GM12801 (cell line): ENCODE results near the gene KRT73.

ENCODE experiments used
- CTCF ChIP-seq: IDR thresholded peaks from one replicate; pipeline ENCODE4 v1.5.1; 2011; ENCODE audit warnings: control low read depth; ENCODE audit not compliant: insufficient read length; ENCODE audit errors: extremely low read depth

The KRT73 gene

GRCh38 chr12:52630008-52630500 is 11.7 kb upstream of the KRT73 start:
- TF ChIP-seq CTCF, result no peak

DNA sequence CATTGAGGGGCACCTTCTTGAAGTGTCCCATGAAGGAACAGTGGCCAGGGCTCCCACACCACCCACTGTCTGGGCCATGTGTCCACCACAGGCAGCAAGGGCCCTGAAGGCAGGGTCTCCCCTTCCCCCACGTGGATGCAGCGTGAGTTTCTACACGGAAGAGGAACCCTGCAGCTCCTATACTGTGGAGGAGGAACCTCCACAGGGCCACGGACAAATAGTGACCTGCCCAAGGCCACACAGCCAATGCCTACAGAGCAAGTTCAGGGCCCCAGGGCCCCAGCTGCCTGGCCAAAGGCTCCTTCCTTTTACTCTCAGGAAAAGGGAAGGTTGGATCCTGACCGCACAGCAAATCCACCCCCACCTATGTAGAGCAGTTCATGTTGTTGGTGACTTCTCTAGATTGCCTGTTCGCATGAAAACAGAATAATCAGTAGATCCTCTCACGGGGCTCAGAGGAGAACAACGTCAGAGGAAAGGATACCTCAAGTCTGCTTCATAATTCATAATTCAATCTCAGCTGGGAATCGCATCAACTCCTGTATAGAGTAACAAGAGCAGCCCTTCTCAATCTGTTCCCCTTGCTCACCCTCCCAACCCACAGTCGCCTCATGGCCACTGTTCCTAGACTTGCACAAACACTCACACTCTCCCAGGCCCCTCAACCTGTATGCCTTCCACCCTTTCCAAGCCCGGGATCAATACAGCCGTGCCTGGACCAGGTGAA is 11.1 kb upstream of the KRT73 start:
- TF ChIP-seq CTCF, result no peak

DNA sequence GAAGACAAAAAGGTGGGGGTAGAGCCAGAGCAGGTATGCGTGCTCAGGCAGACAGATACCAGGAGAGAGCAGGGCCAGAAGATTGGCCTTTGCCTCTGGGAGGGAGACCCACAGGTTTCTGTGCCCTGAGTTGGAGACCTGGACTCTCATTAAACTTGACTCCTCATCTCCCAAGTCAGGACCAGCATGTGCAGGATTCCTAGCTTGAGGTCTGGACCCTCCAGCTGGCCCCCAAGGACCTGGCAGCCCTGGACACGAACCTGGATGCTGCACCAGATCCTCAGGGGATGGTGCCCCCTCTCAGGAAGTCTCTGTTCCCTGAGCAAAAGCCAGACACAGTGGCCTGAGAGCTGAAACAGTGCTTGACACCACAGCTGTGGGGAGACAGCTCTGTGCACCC is 10.5 kb upstream of the KRT73 start:
- TF ChIP-seq CTCF, result no peak

- TF ChIP-seq CTCF, result no peak
Measured at GRCh38 chr12:52628111-52628507, 9.8 kb upstream of the KRT73 start.

DNA sequence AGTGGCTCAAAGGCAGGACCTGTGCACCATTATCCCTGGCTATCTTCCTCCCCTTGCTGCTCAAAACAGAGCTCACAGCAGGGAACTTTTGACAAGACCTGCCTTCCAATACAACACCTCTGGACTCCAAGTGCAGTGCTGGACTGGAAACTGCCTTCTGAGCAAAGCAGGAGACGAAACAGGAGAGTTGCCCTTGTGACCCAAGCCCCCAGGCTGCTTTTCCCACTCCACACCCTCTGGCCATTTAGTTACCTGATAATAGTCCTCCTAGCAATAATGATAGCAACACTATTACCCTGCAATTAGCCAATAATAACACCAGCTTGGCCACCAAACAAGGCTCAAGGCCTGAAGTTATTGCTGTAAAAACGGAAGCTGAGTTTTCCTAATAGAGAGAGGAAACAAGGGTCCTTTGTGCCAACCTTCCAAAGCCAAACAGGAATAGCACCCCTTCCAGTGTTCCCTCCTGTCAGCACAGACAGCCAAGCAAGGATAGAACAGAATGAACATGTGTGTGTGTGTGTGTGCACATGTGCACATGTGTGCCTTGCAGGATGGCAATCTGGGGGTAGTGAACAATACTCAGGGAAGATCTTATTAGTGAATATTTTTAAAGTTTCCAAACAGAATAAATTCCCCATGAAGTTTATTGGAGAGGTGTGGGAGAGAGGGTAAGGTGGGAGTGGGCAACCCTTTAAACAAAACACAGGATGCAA is 9.2 kb upstream of the KRT73 start:
- no peak for TF ChIP-seq CTCF

DNA sequence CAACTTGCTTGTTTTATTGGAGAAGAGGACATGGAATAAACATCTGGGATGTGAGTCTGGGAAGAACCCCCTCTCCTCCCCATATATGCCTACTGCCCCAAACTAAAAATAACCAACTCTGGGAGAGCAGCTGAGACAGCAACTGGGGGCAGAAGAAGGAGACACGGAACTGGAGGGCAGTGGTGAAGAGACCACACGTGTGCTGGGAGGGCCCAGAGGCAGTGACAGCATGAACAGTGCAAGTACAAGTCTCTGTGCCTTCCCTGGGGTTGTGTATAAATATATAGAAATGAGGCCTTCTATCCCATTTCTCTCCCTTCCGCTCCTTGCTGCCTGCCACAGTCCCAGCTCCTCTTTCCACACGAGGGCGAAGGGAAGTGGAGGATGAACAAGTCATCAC is 4.0 kb upstream of the KRT73 start:
- TF ChIP-seq CTCF, result no peak

DNA sequence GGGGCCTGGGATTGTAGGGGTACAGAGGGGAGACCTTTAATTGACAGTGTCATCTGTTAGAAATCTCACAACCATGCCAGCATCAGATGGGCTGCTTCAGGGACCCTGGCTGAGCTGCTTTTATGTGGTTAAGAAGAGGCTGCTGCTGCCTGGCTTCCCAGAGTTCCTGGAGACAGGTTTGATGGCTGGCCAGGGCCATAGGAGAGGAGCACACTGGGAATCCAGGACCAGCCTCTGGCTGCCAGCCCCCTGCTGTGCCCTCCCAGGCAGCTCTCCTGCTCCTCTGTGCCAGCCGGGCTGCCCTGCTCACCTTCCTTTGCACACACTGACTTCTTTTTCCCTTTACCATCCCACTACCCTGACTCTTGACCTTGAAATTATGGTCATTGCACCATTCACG is 507 bp upstream of the KRT73 start:
- TF ChIP-seq CTCF, result no peak
